Loucy (cell line): ENCODE measurements around the gene SPANXN3.
"Not testable (repeated sequence)": the region's sequence is repeated elsewhere in the genome, so short reads cannot be mapped to it uniquely, and the experiment has no call there.

Source experiments
- H2AFZ ChIP-seq: fragments of 200-600 bp; sonication (generic); 2 replicates; pipeline ENCODE4 v1.6.0; 2016; ENCODE audit warnings: antibody characterized with exemption, mild to moderate bottlenecking, low read length, moderate library complexity
- H3F3A ChIP-seq: fragments of 200-600 bp; 2 replicates; pipeline ENCODE4 v1.6.0; 2016; ENCODE audit warnings: antibody characterized with exemption, low read depth, mild to moderate bottlenecking
- H3K27me3 ChIP-seq: fragments of 200-600 bp; sonication (generic); 2 replicates; pipeline ENCODE4 v1.6.1; 2014; ENCODE audit warnings: low read length, mild to moderate bottlenecking; ENCODE audit not compliant: insufficient read depth, poor library complexity, severe bottlenecking
- H3K36me3 ChIP-seq: fragments of 200-600 bp; sonication (generic); 2 replicates; pipeline ENCODE4 v1.6.1; 2016; ENCODE audit warnings: low read length; ENCODE audit not compliant: insufficient read depth
- H3K4me1 ChIP-seq: fragments of 200-600 bp; sonication (generic); 2 replicates; pipeline ENCODE4 v1.5.1; 2014; ENCODE audit warnings: low read length, mild to moderate bottlenecking; ENCODE audit not compliant: insufficient read depth, poor library complexity, severe bottlenecking
- H3K4me2 ChIP-seq: fragments of 200-600 bp; sonication (generic); 2 replicates; pipeline ENCODE4 v1.6.0; 2014; ENCODE audit warnings: antibody characterized with exemption, low read length, low read depth, mild to moderate bottlenecking; ENCODE audit not compliant: poor library complexity, severe bottlenecking
- H3K4me3 ChIP-seq: fragments of 200-600 bp; sonication (generic); 2 replicates; pipeline ENCODE4 v1.5.1; 2014; ENCODE audit warnings: low read length, mild to moderate bottlenecking, mixed read lengths; ENCODE audit not compliant: poor library complexity, severe bottlenecking
- H3K79me2 ChIP-seq: fragments of 200-600 bp; sonication (generic); 2 replicates; pipeline ENCODE4 v1.6.1; 2014; ENCODE audit warnings: low read length; ENCODE audit not compliant: insufficient read depth
- H3K9ac ChIP-seq: fragments of 200-600 bp; sonication (generic); 2 replicates; pipeline ENCODE4 v1.6.0; 2014; ENCODE audit warnings: mild to moderate bottlenecking, low read depth, low read length, moderate library complexity; ENCODE audit not compliant: poor library complexity, severe bottlenecking
- H3K9me2 ChIP-seq: fragments of 200-600 bp; sonication (generic); replicated peaks from 2 replicates; pipeline ENCODE4 v1.6.1; 2016; ENCODE audit warnings: low read depth, low read length, mixed read lengths
- H3K9me3 ChIP-seq: fragments of 200-600 bp; sonication (generic); 2 replicates; pipeline ENCODE4 v1.6.1; 2014; ENCODE audit warnings: mild to moderate bottlenecking, antibody characterized with exemption, low read length, low read depth; ENCODE audit not compliant: insufficient read depth
- H4K20me1 ChIP-seq: fragments of 200-600 bp; sonication (generic); 2 replicates; pipeline ENCODE4 v1.6.0; 2014; ENCODE audit warnings: antibody characterized with exemption, low read length, mild to moderate bottlenecking; ENCODE audit not compliant: insufficient read depth, poor library complexity, severe bottlenecking
- EZH2phosphoT487 ChIP-seq: fragments of 200-600 bp; IDR thresholded peaks from 2 replicates; pipeline ENCODE4 v1.6.1; 2018; ENCODE audit warnings: antibody characterized with exemption, mild to moderate bottlenecking, moderate library complexity, borderline replicate concordance
- TF ChIP-seq, protein P1 (sequence below): fragments of 200-600 bp; sonication (generic); conservative IDR thresholded peaks from 2 replicates; pipeline ENCODE4 v1.5.1; 2014; ENCODE audit warnings: mild to moderate bottlenecking, antibody characterized with exemption, low read length

The SPANXN3 gene, protein sequence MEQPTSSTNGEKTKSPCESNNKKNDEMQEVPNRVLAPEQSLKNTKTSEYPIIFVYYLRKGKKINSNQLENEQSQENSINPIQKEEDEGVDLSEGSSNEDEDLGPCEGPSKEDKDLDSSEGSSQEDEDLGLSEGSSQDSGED

DNA sequence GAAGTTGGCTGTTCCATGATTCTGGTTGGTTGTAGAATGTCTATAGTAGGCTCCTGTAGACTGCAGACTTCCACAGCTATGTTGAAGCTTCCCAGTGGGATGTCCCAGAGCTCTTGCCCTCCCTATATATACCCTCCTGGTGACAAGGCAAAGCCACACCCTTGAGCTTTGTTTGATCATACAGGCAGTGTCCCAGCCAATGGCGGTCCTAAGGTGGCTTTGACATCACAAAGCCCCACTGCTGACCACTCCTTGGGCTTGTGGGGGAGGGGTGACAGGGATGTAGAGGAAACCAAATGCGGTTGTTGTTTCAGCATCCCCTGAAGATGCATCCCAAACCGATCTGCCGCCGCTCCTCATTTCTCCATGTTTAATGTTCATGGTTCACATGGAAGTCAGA lies at the start of gene SPANXN3:
Gene SPANXN3 (minus strand): TSS at position 101 of the 400 bp plus-strand sequence. CDS start 84 bp downstream, at position 17.
- not testable (repeated sequence) for H3K9me2 ChIP-seq, H3K4me3 ChIP-seq, H4K20me1 ChIP-seq, H3K4me2 ChIP-seq, H2AFZ ChIP-seq, H3K79me2 ChIP-seq, H3K36me3 ChIP-seq, H3K9me3 ChIP-seq, H3K27me3 ChIP-seq, H3K4me1 ChIP-seq, H3K9ac ChIP-seq, H3F3A ChIP-seq

DNA sequence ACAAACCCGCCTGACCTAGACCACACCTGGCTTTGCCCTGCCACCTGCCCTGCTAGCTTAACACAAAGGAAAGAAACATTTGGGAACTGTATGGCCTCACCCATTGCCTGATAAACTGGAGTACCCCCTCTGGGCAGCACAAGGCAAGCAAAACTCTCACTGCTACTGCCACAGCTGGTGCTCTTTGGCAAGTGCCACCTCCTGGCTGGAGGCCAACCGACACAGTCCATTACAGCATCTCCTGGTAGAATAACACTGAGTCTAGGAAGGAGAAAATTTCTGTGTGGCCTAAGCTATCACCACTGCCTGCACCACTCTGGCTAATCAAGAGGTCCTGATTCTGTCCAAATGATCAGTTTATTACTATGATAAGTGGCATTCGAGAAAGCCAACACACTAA lies 18.9 kb upstream of the SPANXN3 start:
- H3F3A ChIP-seq = no peaks in the 10 kb centered on the region
- TF ChIP-seq, protein P1, sequence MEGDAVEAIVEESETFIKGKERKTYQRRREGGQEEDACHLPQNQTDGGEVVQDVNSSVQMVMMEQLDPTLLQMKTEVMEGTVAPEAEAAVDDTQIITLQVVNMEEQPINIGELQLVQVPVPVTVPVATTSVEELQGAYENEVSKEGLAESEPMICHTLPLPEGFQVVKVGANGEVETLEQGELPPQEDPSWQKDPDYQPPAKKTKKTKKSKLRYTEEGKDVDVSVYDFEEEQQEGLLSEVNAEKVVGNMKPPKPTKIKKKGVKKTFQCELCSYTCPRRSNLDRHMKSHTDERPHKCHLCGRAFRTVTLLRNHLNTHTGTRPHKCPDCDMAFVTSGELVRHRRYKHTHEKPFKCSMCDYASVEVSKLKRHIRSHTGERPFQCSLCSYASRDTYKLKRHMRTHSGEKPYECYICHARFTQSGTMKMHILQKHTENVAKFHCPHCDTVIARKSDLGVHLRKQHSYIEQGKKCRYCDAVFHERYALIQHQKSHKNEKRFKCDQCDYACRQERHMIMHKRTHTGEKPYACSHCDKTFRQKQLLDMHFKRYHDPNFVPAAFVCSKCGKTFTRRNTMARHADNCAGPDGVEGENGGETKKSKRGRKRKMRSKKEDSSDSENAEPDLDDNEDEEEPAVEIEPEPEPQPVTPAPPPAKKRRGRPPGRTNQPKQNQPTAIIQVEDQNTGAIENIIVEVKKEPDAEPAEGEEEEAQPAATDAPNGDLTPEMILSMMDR = no peak
- TF ChIP-seq EZH2phosphoT487 = no peak
- H3K4me3 ChIP-seq = no peak overlapping the region
- no peak overlapping the region for H3K4me2 ChIP-seq
- H3K36me3 ChIP-seq = no peaks in the 10 kb centered on the region
- H3K9me3 ChIP-seq = no peaks in the 10 kb centered on the region
- H3K9me2 ChIP-seq = no peaks in the 10 kb centered on the region
- no peaks in the 10 kb centered on the region for H3K79me2 ChIP-seq
- no peaks in the 10 kb centered on the region for H3K27me3 ChIP-seq
- H3K9ac ChIP-seq = no peak overlapping the region
- no peaks in the 10 kb centered on the region for H3K4me1 ChIP-seq
- no peak overlapping the region for H2AFZ ChIP-seq
- no peaks in the 10 kb centered on the region for H4K20me1 ChIP-seq

DNA sequence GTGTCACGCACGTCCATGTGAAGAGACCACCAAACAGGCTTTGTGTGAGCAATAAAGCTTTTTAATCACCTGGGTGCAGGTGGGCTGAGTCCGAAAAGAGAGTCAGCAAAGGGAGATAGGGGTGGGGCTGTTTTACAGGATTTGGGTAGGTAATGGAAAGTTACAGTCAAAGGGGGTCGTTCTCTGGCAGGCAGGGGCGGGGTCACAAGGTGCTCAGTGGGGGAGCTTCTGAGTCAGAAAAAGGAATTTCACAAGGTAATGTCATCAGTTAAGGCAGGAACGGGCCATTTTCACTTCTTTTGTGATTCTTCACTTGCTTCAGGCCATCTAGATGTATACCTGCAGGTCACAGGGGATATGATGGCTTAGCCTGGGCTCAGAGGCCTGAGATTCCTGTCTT lies 15.1 kb downstream of the SPANXN3 start:
- H3K9me3 ChIP-seq, H3F3A ChIP-seq, H3K27me3 ChIP-seq, H3K4me3 ChIP-seq, H3K9ac ChIP-seq, H2AFZ ChIP-seq, H4K20me1 ChIP-seq, H3K4me1 ChIP-seq, H3K4me2 ChIP-seq, H3K9me2 ChIP-seq, H3K36me3 ChIP-seq, H3K79me2 ChIP-seq: not testable (repeated sequence)

DNA sequence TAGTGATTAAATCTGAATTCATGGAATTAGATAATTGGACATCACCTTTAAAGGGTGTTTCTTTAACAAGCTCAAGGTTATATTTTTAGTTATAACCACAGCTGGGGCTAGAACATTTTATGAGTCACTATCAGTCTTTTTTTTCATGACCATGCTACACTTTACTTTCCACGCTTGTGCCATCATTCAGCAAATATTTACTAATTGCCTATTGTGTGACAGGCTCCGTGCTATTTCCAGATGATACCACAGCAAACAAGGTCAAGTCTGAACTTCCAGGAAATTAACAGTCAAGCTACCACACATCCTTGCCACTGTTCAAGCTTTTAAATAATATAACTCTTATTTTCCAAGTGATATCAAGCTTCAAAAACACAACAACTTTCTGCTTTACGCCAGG lies 16.5 kb downstream of the SPANXN3 start:
- H3K9ac ChIP-seq = no peak overlapping the region
- no peaks in the 10 kb centered on the region for H3K79me2 ChIP-seq
- H3F3A ChIP-seq = no peaks in the 10 kb centered on the region
- no peaks in the 10 kb centered on the region for H3K9me2 ChIP-seq
- H2AFZ ChIP-seq = no peak overlapping the region
- H3K4me1 ChIP-seq = no peaks in the 10 kb centered on the region
- H3K36me3 ChIP-seq = no peaks in the 10 kb centered on the region
- no peak overlapping the region for H3K4me2 ChIP-seq
- TF ChIP-seq, protein P1 = no peak
- TF ChIP-seq EZH2phosphoT487 = no peak
- H4K20me1 ChIP-seq = no peaks in the 10 kb centered on the region
- no peak overlapping the region for H3K4me3 ChIP-seq
- no peaks in the 10 kb centered on the region for H3K27me3 ChIP-seq
- H3K9me3 ChIP-seq = no peaks in the 10 kb centered on the region
